Measurements from ENCODE around the gene SPAAR.

- TF ChIP-seq EZH2 (IDR thresholded peaks at IDR 0.05; ENCODE audit: insufficient read depth, low read length): peak; percentile 26
- no peak for TF ChIP-seq CTCF (IDR thresholded peaks at IDR 0.05; ENCODE audit: insufficient read depth, low read depth, low read length)
These were observed 4.1 kb upstream of the SPAAR start for GRCh38 chr9:35905051-35905781.
